RCC 7860 (cell line): Measurements from ENCODE around the gene POLR2F.

Experiments
- DNase-seq: peaks from one replicate; pipeline ENCODE4 v3.0.0-alpha.2; 2015; ENCODE audit warnings: low spot score
- FAIRE-seq: peaks from 2 replicates; lab custom pipeline; 2012; peaks lifted over from hg19 to GRCh38; lab: Jason Lieb, UNC

Gene POLR2F

DNA sequence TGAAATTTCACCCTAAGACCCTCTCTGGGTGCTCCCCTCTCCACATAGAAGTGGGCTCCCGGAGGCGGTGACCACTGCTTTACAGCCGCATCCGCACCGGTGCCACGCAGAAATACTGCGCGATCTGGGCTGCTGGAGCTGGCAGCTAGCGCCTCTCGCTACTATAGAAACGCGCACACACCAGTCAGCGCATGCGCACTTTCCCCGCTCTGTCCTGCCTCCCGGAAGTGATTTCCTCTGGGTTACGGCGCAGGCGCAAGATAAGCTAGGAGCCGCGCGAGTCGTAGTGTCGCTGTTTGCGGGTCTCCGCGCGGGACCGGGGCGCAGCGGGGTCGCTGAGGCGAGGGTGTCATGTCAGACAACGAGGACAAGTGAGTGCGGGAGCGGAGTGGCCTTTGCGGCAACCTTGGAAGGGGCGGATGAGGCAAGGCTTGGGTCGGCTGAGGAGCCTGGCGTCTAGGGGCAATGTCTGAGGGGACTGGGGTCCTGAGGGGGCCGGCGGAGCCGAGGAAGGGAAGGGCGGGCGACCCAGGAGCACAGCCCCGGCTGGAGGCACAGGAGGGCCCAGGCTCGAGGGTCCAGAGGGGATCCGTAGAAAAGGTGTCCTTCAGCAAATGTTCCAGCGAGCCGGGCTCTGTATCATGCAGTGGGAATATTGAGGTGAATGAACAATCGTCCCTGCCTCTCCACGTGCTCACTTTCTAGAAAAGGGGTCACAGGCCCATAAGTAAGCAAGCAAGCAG is at the start of gene POLR2F, which contains the start of gene C22orf23:
Gene POLR2F (plus strand): TSS at position 263 of the 743 bp plus-strand sequence. CDS start 89 bp downstream, at position 352.
Gene C22orf23 (minus strand): TSS at position 165 of the 743 bp plus-strand sequence. CDS start 452 bp downstream, outside the sequence.
- peak; percentile 48 for FAIRE-seq
- DNase-seq = peak; percentile 91

- FAIRE-seq = peak; percentile 92
- peak; percentile 94 for DNase-seq
These were observed 48.6 kb upstream of the POLR2F start for GRCh38 chr22:37904572-37905533.

GRCh38 chr22:37905534-37906363 is 47.8 kb upstream of the POLR2F start, which contains the start of gene MICALL1:
Gene MICALL1, plus strand, starts transcription at chr22:37906297. Its CDS starts 126 bp downstream, at chr22:37906423.
- no peak for FAIRE-seq
- DNase-seq = peak; percentile 67

DNA sequence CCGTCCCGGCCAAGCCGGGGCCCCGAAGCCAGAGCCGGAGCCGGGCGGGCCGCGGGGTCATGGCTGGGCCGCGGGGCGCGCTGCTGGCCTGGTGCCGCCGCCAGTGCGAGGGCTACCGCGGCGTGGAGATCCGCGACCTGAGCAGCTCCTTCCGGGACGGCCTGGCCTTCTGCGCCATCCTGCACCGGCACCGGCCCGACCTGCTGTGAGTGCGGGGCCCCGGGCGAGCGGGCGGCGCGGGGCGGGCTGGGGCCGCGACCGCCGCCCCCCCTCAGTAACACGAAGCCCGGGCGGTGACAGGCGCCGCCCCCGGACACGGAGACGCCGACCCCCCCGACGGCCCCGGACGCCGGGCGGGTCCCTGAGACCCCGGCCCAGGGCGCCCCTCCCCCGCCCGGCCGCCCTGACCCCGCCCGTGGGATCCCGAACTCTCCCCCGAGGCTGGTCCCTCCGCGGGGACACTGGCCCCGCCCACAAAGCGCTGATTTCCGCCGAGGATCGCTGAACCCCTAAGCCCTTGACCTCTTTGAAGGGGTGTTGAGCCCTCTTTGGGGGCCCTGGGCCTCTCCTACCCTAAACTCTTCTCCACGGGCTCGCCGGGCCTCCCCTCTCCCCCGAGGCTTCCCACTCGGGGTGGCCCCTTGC is 47.0 kb upstream of the POLR2F start:
- FAIRE-seq (no peak), DNase-seq (no peak)

- no peak for FAIRE-seq
- no peak for DNase-seq
These were observed 46.2 kb upstream of the POLR2F start for GRCh38 chr22:37907036-37907954.

- no peak for FAIRE-seq
- DNase-seq = no peak
These were observed 43.7 kb upstream of the POLR2F start for GRCh38 chr22:37909766-37910165.

GRCh38 chr22:37910890-37911672 is 42.4 kb upstream of the POLR2F start:
- DNase-seq = no peak
- FAIRE-seq = no peak

DNA sequence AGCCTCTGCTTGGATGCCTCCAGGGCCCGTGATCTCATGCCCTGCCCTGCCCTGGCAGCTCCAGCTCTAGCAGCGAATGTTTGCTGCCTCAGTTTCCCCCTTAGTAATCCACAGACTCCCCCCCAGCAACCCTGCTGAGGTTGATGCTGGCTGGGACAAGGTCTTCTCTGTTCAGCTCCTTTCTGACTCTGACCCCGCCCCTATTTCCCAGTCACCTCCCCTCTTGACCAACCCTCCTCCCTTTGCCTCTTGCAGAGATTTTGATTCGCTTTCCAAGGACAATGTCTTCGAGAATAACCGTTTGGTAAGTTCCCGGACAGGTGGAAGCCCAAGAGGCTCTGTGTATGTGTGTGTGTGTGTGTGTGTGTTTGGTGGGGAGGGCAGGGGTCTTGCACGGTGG is 41.8 kb upstream of the POLR2F start:
- FAIRE-seq (no peak), DNase-seq (no peak)

DNA sequence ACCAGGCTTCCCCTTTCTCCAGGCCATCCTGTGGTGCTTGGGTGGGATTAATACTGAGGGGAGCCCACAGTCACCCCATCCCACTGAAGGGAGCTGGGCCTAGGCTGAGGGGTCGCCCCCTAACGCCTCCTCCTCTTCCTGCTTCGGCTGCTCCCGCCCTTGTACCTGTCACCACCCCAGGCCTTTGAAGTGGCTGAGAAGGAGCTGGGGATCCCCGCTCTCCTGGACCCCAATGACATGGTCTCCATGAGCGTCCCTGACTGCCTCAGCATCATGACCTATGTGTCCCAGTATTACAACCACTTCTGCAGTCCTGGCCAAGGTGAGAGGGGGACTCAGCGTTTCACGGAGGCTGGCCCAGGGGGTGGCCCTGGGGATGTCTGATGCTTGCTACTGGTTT is 41.3 kb upstream of the POLR2F start:
- FAIRE-seq (no peak), DNase-seq (no peak)

DNA sequence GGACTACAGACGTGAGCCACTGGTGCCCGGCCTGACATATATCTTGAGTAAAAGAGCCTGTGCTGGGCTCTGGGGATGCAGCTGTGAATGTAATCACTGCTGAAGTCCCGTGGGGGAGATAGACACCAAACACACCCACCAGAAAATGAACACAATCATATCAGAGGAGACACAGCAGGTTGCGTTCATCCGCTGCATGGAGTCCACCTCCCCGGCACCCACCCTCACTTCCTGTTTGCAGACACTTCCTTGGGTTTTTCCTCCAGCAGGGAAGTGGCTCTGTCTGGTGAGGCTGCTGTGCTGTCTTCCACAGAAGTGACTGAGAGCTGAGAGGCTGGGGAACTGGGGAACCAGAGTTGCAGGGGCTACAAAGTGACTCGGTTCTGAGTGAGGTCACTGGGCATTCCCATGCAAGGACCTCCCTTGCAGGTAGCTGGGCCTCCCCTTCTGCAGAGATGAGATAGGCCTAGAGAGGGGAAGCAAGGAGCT is 40.2 kb upstream of the POLR2F start:
- DNase-seq = no peak

GRCh38 chr22:37916311-37916710 is 37.2 kb upstream of the POLR2F start:
- FAIRE-seq (no peak), DNase-seq (no peak)

More for the DNA sequence above, 40.2 kb upstream of the POLR2F start:
- no peak for FAIRE-seq

DNA sequence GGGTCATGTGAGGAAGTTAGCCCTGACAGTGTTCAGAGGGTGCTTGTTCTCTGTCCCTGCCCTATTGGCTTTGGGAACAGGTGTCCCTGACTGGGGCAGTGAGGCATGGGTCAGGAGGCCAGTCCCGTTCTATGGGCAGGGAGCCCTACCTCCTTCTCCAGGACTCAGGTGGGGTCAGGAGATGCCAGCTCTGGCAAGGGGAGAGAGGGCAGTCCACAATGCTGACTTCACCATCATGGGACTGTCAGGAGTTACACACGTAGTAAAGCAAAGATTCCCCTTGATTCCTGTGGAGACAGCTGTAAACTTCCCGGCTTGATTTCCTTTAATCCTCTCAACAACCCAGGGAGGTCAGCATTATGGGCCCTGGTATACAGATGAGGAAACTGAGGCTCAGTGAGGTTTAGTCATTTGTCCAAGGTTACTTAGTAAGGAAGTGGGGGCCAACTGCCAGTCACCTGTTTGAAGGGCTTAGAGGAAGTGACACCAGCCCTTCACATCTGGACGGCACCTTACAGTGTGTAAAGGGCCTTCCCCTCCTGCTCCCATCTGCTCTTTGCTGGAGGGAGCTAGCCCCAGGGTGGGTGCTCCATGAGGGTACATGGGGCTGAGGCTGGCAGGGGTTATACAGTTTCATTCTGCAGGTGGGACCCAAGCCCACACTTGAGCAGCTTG is 35.5 kb upstream of the POLR2F start:
- FAIRE-seq = no peak
- no peak for DNase-seq

- DNase-seq (no peak), FAIRE-seq (no peak)
These were observed 34.8 kb upstream of the POLR2F start for GRCh38 chr22:37918580-37919270.

- DNase-seq (no peak), FAIRE-seq (no peak)
These were observed 33.4 kb upstream of the POLR2F start for GRCh38 chr22:37920126-37920525.

DNA sequence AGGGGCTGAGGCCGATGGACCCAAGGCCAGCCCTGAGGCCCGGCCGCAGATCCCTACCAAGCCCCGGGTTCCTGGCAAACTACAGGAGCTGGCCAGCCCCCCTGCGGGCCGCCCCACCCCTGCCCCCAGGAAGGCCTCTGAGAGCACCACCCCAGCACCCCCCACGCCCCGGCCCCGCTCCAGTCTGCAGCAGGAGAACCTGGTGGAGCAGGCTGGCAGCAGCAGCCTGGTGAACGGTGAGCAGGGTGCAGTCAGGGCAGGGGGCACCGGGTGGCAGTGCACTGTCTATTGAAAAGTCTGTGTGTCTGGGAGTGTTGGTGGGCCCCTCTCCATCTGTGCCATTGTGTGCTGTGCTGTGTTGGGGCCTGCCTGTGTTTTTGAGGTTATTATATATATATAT is 31.3 kb upstream of the POLR2F start:
- no peak for DNase-seq
- FAIRE-seq = no peak

DNA sequence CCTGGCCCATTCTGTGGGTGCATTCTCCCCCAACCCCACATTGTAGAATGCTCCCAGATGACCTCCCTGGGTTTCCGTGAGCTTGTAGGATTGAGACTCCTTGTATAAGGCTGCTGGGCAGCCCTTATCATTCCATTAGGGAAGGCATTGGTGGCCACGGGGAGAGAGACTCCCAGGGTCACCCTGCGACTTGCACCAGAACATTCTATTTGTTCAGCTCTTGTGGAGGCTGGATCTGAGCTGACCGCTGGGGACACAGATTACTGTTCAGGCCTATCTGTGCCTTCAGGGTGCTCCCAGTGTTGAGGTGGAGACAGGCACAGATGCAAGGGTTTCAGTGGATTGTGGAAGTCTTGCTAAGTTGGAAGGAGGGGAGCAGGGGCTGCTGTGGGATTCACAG is 29.6 kb upstream of the POLR2F start:
- no peak for FAIRE-seq
- DNase-seq = no peak
